SK-N-SH treated with all-trans-retinoic acid at 6 μM for 48 hours (cell line): ENCODE results near the gene ADAMTSL3.

Experiments
- CREB5 ChIP-seq: fragments of 250-450 bp; sonication (Bioruptor Pico); IDR thresholded peaks from 2 replicates; pipeline ENCODE4 v1.5.1; 2020; ENCODE audit warnings: low read depth, mild to moderate bottlenecking, moderate library complexity
- CSRNP3 ChIP-seq: fragments of 250-450 bp; sonication (Bioruptor Pico); IDR thresholded peaks from 2 replicates; pipeline ENCODE4 v1.5.1; 2021; ENCODE audit warnings: mild to moderate bottlenecking, moderate library complexity
- GLIS3 ChIP-seq: fragments of 250-450 bp; sonication (Bioruptor Pico); IDR thresholded peaks from 2 replicates; pipeline ENCODE4 v1.5.0; 2020; ENCODE audit warnings: mild to moderate bottlenecking, moderate library complexity
- PATZ1 ChIP-seq: fragments of 250-450 bp; sonication (Bioruptor Pico); IDR thresholded peaks from 2 replicates; pipeline ENCODE4 v1.8.0; 2020; ENCODE audit warnings: mild to moderate bottlenecking, moderate library complexity, borderline replicate concordance
- PPARA ChIP-seq: fragments of 250-450 bp; sonication (Bioruptor Pico); IDR thresholded peaks from 2 replicates; pipeline ENCODE4 v1.5.0; 2020; ENCODE audit warnings: mild to moderate bottlenecking, borderline replicate concordance
- SNAI2 ChIP-seq: fragments of 250-450 bp; sonication (Bioruptor Pico); IDR thresholded peaks from 2 replicates; pipeline ENCODE4 v1.5.0; 2020; ENCODE audit warnings: mild to moderate bottlenecking, moderate library complexity
- TCF4 ChIP-seq: fragments of 250-450 bp; sonication (Bioruptor Pico); IDR thresholded peaks from 2 replicates; pipeline ENCODE4 v1.8.0; 2021; ENCODE audit warnings: mild to moderate bottlenecking, moderate library complexity, borderline replicate concordance
- ZC3H10 ChIP-seq: fragments of 250-450 bp; sonication (Bioruptor Pico); IDR thresholded peaks from 2 replicates; pipeline ENCODE4 v1.5.1; 2021; ENCODE audit warnings: mild to moderate bottlenecking, moderate library complexity
- ZFP3 ChIP-seq: fragments of 250-450 bp; sonication (Bioruptor Pico); IDR thresholded peaks from 2 replicates; pipeline ENCODE4 v1.5.0; 2020; ENCODE audit warnings: mild to moderate bottlenecking, moderate library complexity
- ZNF565 ChIP-seq: fragments of 450-650 bp; formaldehyde crosslinking; conservative IDR thresholded peaks from 2 replicates; pipeline ENCODE4 v1.5.0; 2020; ENCODE audit warnings: low read depth, mild to moderate bottlenecking, moderate library complexity
- ZNF70 ChIP-seq: fragments of 450-650 bp; formaldehyde crosslinking; IDR thresholded peaks from 2 replicates; pipeline ENCODE4 v1.5.0; 2020; ENCODE audit warnings: mild to moderate bottlenecking, moderate library complexity

GRCh38 chr15:83899670-83900069 lies 245.7 kb downstream of the ADAMTSL3 start:
- TF ChIP-seq PPARA (no peak), SNAI2 (CRISPR knock-in tag) (no peak), ZNF565 (CRISPR knock-in tag) (no peak), CSRNP3 (CRISPR knock-in tag) (no peak), ZFP3 (CRISPR knock-in tag) (no peak), TCF4 (CRISPR knock-in tag) (no peak), CREB5 (no peak), GLIS3 (CRISPR knock-in tag) (no peak), ZC3H10 (CRISPR knock-in tag) (no peak), PATZ1 (CRISPR knock-in tag) (no peak), ZNF70 (CRISPR knock-in tag) (no peak)
